Stimulated activated CD4-positive, alpha-beta T cell treated with anti-CD3 and anti-CD28 coated beads, TNF-alpha, amount 100 ng/mL, for 4 hours (primary cell): Measurements from ENCODE around the gene EEF1AKMT3.

Experiments
- DNase-seq, 3 experiments: peaks; one replicate each; pipeline ENCODE4 v3.0.0-alpha.2; 2020; ENCODE audit warnings: low read depth in 3 of 3

Gene EEF1AKMT3

GRCh38 chr12:57750561-57751431, 21.6 kb upstream of the EEF1AKMT3 start:
- DNase-seq, result no peak

- DNase-seq, result no peak
These were observed 21.0 kb upstream of the EEF1AKMT3 start for GRCh38 chr12:57751432-57751787.

DNA sequence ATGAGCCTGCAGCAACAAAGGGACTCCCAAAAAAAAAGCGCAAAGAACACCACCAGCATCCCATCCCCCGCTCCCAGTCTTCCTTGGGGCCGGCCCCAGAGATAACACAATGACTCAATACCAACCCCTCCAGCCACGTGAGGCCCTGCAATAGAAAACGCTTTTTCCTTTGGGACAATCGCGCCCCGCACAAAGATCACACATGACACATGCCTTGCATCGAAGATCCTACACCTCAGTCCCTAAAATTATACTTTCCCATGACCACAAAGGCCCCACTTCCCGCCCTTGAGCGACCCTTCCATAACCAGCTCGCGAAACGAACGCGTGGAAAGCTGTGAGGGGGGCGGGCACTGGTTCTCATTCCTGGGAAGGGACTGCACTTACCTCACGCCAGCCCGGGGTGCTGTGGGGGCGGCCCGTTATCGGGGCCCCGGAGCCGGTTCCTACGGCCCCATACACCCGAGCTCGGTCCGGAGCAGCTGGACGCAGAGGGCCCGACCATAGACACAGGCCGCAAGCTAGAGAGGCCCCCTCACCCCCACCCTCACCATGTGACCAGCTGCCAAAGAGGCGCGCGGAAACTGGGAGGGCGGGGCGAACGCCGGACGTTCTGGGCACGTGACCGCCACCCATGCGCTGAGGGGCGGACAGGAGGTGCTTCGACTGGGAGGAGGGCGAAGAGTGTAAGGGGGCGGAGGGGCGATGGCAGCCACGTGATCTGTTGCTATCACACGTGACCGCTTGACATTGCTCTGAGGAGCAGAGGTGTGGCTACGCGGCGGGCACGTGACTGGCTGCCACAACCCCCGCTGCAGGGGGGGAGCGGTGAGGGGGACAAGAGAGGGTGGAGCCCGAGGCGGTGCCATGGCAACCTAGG, 20.4 kb upstream of the EEF1AKMT3 start, which contains the start of gene CDK4:
CDK4 (minus strand) TSS at position 523 of the 880 bp plus-strand sequence. CDS start 593 bp downstream, outside the sequence.
- DNase-seq, result peak; percentile 95 to 97 (median 96)

GRCh38 chr12:57752668-57753000, 19.8 kb upstream of the EEF1AKMT3 start:
- no peak for DNase-seq

DNA sequence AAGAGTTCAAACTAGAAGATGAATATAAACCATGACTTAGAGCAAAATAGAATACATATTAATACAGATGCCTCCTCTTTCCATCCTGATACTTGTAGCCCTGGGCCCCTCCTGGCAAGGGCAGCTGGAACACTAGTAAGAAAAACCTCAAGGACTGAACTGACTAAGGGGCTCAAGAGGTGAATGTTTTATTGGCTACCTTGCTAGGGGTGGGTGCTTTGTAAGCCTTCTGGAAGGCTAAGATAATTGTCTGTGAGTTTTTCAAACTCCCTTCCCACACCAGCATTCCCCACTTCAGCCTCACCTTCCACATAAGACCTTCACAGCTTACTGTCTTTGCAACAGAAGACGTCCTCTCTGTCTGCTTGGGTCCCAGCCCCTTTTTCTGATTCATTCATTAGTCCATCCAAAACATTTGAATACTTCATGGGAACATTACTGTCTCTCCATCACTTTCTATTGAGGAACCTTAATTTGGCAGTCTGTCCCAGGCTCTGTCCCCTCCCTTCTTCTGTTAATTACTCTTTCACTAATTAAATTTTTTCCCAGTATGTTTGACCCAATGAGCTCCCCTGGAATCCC, 18.6 kb upstream of the EEF1AKMT3 start:
- no peak for DNase-seq

DNA sequence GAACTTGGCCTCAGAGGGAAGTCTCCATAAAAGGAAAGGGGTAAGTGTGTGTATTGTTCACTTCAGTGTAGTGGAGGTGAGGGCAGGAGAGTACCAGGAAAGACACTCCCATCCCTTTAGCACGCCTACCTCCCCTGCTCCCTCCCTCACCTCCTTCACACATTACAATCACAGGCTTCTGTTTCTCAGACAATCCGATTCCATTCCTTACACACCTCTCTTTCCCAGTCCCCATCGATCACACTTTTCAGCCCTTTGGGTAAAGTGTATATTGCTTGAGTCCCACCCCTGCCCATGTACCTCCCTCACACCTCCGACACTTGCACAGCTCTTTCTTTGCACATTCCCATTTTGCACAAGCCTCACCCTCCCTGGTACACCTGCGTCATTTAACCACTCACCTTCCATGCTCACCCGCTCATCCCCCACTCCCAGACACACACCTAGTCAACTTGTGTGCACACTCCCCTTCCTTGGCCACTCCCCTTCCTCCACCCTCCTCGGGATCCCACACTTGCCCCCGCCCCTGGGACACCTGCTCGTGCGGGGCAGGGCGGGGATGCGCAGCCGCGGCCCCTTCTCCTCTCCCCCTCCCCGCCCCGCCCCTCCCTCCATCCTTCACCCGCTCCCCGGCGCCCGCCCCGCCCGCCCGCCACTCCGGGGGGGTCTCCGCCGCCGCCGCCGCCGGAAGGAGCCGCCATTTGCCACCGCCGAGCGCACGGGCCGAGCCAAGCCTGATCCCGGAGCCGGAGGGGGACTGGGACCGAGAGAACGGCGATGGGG, 17.8 kb upstream of the EEF1AKMT3 start, which contains the start of gene MARCHF9:
MARCHF9 (plus strand) TSS at position 693 of the 783 bp plus-strand sequence. CDS start 426 bp downstream, outside the sequence.
- peak; percentile 66 to 77 (median 75) for DNase-seq

GRCh38 chr12:57755194-57755453, 17.3 kb upstream of the EEF1AKMT3 start:
- no peak for DNase-seq

- no peak for DNase-seq
These were observed 16.7 kb upstream of the EEF1AKMT3 start for GRCh38 chr12:57755454-57756372.

DNA sequence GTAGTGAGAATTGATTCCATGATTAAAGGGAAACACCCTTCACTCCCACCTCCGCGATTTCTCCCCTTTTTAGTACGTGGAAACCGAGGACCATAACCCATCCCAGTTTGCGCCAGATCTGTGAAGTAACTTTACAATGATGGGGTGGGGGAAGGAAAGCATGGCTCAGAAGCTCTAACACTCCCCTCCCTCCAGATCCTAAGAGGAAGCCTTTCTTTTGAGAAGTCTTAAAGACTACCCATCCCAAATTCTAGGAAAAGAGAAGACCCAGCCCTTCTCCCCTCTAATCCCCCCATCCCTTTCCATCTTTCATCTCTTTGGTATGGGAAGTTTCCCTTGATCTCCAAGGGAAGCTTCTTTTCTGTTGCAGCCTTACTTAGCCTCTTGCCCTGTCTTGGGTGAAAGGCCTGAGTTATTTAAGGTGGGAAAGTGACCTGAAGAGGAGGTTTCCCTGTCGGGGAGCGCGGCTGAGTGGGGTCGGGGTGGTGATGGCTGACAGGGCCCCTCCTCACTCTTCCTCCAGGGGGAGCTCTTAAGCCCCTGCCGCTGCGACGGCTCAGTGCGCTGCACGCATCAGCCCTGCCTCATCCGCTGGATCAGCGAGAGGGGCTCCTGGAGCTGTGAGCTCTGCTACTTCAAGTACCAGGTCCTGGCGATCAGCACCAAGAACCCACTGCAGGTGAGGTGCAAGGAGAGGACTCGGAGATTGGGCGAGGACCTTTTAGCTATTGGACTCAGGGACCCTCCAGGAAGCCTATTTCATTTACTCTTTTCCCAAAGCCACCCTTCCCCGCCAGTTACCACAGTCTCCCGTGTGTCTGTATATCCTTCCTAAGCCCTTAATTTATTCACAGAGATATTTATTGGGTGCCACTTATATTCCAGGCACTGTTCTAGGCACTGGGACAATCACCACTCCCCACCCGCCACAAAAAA, 15.7 kb upstream of the EEF1AKMT3 start:
- DNase-seq, result peak in 1 of 3 experiments; percentile 55

DNA sequence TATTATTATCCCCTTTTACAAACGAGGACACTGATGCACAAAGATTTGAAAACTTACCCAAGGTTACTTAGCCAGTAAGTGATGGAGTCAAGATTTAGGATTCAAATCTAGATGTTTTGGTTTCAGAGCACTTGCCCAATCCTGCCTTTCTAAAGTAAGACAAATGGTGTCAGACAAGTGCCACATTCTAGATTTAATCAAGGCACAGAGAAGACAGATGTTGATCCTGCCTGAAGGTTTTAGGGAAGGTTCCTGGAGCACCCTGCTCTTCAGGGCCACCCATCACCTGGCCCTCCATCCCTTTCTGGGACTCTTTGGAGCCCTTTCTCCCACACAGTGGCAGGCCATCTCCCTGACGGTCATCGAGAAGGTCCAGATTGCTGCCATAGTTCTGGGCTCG, 14.6 kb upstream of the EEF1AKMT3 start:
- no peak for DNase-seq

DNA sequence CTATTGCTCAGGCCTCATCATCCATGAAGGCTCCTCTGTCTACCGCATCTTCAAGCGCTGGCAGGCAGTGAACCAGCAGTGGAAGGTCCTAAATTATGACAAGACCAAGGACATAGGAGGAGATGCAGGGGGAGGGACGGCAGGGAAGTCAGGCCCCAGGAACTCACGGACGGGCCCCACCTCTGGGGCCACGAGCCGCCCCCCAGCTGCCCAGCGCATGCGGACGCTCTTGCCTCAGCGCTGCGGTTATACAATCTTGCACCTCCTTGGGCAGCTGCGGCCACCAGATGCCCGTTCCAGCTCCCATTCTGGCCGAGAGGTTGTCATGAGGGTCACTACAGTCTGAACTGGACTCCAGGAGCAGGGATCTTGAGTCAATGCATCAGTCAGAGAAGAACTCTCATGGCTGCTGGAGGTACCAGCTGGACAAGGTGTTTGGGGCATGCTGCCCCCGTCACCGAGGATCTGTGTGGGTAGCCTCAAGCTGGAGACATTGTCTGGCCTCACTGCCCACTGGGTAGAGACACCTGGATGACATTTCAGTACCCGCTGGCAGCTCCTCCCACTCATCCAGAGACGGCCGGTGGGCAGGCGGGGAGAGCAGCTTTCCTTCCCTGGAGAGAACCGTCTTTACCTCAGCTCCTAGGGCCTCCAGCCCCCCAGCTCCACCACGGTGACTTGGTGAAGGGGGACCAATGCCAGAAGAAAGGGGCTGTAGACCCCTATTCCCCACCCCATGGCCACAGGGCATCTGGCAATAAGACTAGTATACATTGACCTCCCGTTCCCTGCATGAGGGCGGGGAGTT, 13.7 kb upstream of the EEF1AKMT3 start:
- DNase-seq, result no peak

DNA sequence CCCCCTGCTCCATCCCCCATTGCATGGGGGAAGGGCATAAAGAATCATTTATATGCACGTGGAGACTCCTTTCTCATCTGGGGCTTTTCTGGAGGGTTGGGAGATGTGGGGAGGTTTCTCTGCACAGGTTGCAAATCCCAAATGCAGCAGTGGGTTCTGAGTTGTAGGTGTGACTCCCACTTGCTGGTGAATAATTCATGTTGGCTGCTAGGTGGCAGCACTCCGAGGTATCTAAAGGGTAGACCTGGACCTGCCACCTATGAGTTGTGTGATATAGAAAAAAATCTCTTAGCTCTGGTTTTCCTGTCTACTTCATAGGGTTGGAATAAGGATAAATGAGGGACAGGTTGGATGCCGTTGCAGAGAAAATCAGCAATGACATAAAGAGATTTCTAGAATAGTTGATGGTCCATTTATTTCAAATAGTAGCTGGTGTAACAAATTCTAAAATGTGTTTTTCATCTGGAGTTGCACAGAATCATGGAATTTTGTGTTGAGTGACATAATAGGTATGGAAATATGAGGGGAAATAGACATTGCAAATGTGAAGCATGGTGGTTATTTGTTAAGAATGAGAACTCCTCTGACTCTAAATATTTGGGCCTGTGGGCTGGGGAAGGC, 12.9 kb upstream of the EEF1AKMT3 start:
- DNase-seq, result no peak

DNA sequence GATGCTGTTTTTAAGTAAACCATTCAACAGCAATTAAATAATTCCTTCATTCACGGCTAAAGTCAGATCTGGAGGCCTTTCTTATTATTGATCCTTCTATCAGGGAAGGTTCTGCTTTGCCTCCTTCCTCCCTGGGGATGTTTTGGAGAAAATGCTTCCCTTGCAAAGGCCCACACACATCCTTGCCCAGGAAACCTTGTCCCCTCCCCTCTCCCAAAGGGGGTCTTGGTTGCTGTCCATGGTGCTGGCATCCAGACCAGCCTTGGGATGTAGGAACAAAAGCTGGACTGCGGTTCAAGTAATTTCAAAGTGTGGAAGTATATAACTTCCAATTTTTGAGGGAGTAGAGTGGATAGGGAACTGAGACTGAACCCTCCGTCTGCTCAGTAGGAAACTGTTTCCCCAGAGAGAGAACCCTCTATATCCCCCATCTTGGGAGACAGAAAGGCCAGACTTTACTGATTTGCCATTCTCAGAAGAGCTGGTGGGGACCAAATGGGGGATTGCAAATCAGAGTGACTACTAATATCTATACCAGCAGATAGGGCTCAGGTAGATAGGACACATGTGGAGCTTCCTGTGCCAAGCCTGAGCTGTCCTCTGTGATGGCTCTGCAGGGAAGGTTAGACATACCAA, 11.9 kb upstream of the EEF1AKMT3 start:
- no peak for DNase-seq

DNA sequence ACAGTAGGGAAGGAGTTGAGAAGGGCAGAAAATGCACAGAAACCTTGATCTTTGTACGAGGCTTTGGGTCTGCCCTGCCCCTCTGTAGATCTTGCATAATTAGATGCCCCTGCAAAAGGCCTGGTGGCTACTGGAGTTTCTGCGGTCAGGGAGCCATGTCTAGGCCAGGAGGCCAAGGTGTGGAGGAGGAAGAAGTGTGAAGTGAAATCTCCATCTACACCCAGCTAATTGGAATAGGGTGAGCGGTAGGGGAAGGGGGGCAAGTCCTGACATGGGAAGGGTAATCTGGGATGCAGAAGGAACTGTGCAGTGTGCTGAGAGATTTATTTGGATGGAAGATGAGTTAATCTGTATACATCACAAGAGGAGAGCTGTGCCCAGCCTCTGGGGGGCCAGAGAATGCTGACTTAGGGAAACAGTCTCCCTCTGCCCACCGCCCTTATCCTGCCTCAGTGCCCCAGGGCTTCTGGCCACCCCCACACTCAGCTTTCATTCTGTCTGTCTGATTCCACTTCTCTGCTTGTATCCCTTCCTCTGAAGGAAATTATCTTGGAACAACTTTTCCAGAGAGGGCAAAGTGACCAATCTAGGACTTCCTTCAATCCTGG, 10.9 kb upstream of the EEF1AKMT3 start:
- no peak for DNase-seq

DNA sequence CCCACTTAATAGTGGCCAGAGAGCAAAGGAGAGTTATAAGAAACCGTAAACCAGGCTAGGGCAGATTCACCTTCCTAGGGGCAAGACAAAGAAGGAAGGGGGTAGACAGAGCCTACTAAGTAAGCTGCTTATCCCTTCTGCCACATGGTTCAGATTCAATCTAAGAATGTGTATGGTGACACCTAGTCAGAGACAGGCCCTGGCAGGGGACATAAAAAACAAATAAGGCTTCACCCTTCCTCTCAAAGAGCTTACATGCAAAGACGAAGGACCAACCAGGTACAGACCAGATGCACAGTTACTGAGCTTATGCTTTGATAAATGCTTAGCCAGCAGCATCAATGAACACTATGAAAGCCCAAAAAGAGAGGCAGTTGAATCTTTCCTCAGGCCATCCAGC, 10.0 kb upstream of the EEF1AKMT3 start:
- DNase-seq, result no peak

DNA sequence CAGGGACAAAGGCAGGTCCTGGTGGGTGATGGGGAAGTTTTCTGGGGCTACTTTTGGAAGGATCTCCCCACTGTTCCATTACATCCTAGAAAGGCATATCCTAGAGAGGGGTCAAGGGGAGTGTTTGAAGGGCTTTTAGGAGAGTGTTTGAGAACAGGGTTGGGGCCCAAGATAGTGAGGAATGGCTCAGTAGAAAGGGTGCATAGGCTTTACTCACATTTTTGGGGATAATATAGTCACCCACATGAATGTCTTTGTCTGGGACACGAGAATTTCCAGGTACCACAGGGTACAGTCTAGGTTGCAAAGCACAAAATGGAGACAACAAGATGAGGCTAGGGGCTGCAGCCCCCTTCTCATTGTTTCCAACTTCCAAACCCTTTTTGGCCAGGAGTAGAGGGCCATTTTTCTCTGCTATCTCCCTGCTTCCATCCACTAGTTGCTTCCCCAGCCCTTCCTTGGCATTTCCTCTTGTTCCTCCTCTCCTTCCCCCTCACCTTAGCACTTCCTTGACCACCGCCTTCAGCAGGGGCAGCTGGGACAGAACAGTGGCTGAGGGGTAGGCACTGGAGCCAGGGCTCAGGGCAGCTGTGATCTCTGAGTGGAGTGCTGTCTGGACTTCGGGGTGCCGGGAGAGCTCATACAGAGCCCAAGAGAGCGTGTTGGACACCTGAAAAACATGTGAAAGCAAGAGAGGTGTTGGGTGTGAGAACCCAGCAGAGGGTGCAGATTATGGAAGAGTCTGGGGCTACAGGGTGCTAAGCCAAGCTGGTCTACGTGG, 8.3 kb upstream of the EEF1AKMT3 start:
- DNase-seq, result no peak

DNA sequence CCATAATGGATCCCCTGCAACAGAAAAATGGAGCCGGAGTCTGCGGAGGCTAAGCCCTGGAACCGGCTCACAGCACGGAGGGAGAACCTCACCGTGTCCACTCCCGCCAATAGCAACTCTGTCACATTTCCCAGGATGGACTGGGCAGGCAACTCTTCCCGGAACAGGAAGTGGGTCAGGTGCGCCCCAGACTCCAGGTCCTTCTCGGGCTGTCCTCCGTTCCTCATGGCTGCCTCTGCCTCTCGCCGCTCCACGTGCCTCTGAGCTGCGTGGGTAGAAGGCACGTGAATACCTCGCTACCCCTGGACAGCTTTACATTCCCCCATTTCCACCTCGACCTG, 7.8 kb upstream of the EEF1AKMT3 start:
- DNase-seq, result no peak
